ENCODE results near the gene TAAR2.
"Not testable (repeated sequence)": the region's sequence is repeated elsewhere in the genome, so short reads cannot be mapped to it uniquely, and the experiment has no call there.

The TAAR2 gene

GRCh38 chr6:132611616-132612015 is 12.5 kb downstream of the TAAR2 start:
- DNase-seq: no peak

DNA sequence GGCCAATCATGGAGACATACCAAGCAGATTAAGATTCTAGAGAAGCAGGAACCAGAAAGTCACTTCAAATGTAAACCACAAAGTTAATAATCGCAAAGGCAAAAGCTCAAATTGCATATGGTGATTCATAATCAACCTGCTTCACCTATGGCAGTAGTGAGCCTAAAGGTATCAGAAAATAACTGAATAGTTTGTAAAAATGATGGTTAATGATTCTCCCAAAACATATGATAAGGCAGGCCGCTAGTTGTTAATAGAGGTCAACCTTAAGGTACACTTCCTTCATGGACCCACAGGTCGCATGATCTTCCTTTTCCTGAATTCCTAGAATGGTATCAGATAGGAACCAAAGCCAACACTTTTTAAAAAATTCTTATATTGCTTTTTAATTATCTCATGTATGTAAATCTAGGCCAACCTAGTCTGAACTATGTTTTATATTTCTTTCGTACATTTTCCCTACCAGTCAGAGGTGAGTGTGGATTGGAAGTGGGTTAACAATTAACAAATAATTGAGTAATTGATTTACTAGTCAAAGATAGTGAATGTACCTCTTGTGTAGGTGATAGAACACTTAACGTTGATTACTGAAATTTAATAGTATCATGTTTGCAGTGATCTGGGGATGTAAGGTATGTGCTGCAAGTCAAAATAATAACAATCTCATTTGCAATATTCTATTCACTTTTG is 16.4 kb downstream of the TAAR2 start:
- DNase-seq: no peak

- no peak for DNase-seq
These were observed 19.4 kb downstream of the TAAR2 start for GRCh38 chr6:132604635-132605152.

GRCh38 chr6:132600900-132601299 is 23.2 kb downstream of the TAAR2 start:
- not testable (repeated sequence) for DNase-seq

DNA sequence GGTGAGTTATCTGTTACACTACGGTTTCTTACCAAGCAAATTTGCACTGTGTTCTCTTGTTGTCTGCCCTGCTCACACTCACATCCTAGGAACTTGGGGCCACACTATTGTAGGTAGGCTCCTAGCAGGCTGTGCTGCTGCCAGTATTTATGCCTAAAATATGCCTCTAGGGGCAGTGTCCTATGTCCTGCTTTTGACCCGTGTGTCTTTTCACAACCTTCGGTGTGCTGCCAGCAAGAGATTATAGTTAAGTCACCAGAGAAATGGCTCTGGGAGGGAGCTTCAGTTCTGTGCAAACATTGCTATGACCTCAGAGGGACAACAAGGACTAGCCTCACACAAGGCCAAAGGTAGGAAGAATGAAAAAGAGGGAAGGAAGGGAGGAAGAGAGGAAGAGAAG is 25.6 kb downstream of the TAAR2 start:
- no peak for DNase-seq

DNA sequence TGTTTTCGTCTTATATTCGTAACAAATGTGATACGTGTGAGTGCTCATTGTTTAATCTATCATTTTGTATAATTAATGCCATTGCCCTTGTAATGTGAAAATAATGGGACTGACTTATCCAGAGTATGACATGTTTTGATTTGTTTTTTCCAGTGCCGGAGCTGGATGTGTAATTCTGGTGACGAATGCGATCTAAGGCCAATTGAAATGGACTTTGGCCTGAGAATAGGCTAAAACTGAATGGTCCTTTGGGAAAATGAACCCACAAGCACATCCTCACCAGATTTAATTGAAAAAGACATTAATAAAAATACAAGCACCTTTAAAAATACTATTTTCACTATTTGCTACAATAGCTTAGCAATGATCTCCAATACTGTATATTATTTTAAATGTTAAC is 27.9 kb downstream of the TAAR2 start:
- no peak for DNase-seq

DNA sequence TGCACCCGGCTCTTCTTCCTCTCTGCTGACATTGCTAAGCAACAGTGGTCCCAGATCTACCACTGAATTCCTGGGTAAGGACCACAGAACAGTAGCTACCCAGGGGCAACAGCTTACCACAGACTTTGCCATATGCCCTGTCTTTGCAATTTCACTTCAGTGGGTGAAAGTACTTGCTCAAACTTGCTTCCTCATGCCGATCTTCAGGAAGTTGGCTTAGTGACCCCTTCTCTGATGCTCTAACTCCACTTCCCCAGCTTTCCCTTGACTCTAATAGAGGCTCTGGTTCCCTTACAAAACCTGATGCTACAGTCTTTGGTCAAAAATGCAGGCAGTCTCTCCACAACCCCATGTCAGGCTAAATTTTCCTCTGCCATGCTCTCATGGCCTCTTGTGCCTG is 31.2 kb downstream of the TAAR2 start:
- no peak for DNase-seq

- DNase-seq: no peak
These were observed 33.7 kb downstream of the TAAR2 start for GRCh38 chr6:132590362-132590761.

GRCh38 chr6:132589454-132589853 is 34.6 kb downstream of the TAAR2 start, which contains the start of gene TAAR5:
TSS of gene TAAR5 (minus strand) at chr6:132589741. CDS start at chr6:132589686, 55 bp downstream.
- DNase-seq: no peak

- no peak for DNase-seq
These were observed 36.7 kb downstream of the TAAR2 start for GRCh38 chr6:132587424-132587823.

GRCh38 chr6:132584698-132585097 is 39.4 kb downstream of the TAAR2 start:
- DNase-seq: no peak

GRCh38 chr6:132571774-132572173 is 52.3 kb downstream of the TAAR2 start:
- no peak for DNase-seq

DNA sequence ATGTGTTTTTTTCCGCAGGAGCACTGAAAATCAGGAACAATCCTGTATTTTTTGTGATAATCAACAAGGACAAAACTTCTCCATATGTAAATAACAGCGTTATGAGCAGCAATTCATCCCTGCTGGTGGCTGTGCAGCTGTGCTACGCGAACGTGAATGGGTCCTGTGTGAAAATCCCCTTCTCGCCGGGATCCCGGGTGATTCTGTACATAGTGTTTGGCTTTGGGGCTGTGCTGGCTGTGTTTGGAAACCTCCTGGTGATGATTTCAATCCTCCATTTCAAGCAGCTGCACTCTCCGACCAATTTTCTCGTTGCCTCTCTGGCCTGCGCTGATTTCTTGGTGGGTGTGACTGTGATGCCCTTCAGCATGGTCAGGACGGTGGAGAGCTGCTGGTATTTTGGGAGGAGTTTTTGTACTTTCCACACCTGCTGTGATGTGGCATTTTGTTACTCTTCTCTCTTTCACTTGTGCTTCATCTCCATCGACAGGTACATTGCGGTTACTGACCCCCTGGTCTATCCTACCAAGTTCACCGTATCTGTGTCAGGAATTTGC is 53.8 kb downstream of the TAAR2 start, which contains the start of gene TAAR6:
Gene TAAR6, plus strand, starts transcription at position 102 of the 557 bp plus-strand sequence. Its CDS starts 0 bp downstream, at position 102.
- DNase-seq: no peak

DNA sequence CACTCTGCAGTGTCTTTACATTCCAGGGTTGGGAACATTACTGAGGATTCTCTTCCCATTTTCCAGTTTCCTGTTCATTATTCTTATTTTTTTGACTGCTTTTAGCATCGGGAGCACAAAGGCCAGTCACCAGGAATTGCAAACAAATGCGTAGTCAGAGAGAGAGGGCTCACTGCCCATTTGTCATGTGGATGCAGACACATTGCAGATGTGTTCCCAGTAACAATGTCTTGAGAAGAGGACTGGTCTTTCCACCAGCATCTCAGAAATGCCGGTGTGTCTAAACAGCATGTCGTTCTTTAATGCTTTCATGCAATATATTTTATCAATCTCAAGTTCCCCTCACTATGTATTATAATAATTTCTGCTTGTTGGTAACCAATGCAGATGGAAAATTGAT is 54.9 kb downstream of the TAAR2 start:
- no peak for DNase-seq

DNA sequence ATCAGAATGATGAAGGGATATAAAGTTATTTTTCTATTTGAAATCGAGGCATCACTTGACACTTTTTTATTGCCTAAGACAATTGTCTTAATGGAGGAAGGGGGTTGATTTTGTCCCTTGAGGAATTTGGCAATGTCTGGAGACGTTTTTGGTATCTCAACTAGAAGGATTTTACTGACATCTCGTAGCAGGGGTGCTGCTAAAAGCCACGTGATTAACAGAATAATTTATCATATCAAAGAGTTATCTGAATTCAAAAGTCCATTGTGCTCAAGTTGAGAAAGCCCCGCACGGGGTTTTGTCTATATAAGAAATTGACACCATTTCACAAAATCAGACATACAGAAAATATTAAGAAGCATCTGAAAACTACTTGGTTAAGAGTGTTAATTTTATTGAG is 55.5 kb downstream of the TAAR2 start:
- no peak for DNase-seq

GRCh38 chr6:132567566-132567965 is 56.5 kb downstream of the TAAR2 start:
- DNase-seq: no peak
